Adrenal gland (tissue), 12 donors: ENCODE data around the gene TDRD10. TPM values are rescaled to one million over a fixed set of nuclear protein-coding genes. Genes with fewer than 3 reads are reported as not detected.

ENCODE experiments used
- DNase-seq, 7 donors: peaks; one replicate each; pipeline ENCODE4 v3.0.0-alpha.2; 2019 to 2020
- H3K27ac ChIP-seq, 5 donors: fragments of 200-600 bp; sonication (generic) in 4 of 5; 1 replicate in 3 of 5; 2 replicates in 2 of 5; pipeline versions ENCODE4 v1.5.1 to v1.8.0; 2016 to 2020; ENCODE audit warnings: mild to moderate bottlenecking in 1 of 5
- H3K27me3 ChIP-seq: fragments of 200-600 bp; 2 replicates; pipeline ENCODE4 v1.8.0; 2021
- H3K36me3 ChIP-seq, 2 donors: fragments of 200-600 bp; replicated peaks in 1 of 2; 1 replicate in 1 of 2; 2 replicates in 1 of 2; pipeline versions ENCODE4 v1.5.1 to v1.8.0; 2018 to 2022
- H3K4me1 ChIP-seq, 2 donors: fragments of 200-600 bp; replicated peaks in 1 of 2; 1 replicate in 1 of 2; 2 replicates in 1 of 2; pipeline versions ENCODE4 v1.5.1 to v1.8.0; 2018 to 2021
- H3K4me3 ChIP-seq, 4 donors: fragments of 200-600 bp; sonication (generic) in 3 of 4; one replicate each; pipeline ENCODE4 v1.5.1; 2016 to 2018
- H3K9me3 ChIP-seq, 3 donors: fragments of 200-600 bp; sonication (generic) in 1 of 3; replicated peaks in 1 of 3; 1 replicate in 2 of 3; 2 replicates in 1 of 3; pipeline versions ENCODE4 v1.5.1 to v1.8.0; 2016 to 2021
- POLR2A ChIP-seq, 2 donors: fragments of 450-650 bp; IDR thresholded peaks; one replicate each; pipeline ENCODE4 v1.6.1; 2017; ENCODE audit warnings: antibody characterized with exemption in 2 of 2, mild to moderate bottlenecking in 2 of 2, moderate library complexity in 1 of 2
- WGBS, 4 donors: extraction: QIAGEN DNeasy Blood & Tissue Kit in 2 of 4; methylation state at CpG; one replicate each; pipeline versions ENCODE4 v1.1.5 to v1.1.7; 2013 to 2017; 5-methylcytosine and 5-hydroxymethylcytosine counted together
- intact Hi-C, 2 donors: fragments of 100-400 bp; cut with DNase I; formaldehyde crosslinking; loops; one replicate each; pipeline versions ENCODE4 v1.14.1 to v1.15.0; 2022 to 2023
- polyA plus RNA-seq, 3 donors: library from polyadenylated mRNA; stranded (reverse); fragments of 200-250 nt in 2 of 3; fragments of 350-450 nt in 1 of 3; fragmentation: Illumina TruSeq in 1 of 3; extraction: RNeasy Lipid Tissue Mini Kit (QIAGEN cat#74804) in 1 of 3; gene quantifications; one replicate each; pipeline ENCODE4 v1.2.3, GENCODE V29; 2013 to 2014
- total RNA-seq, 9 donors: library from RNA; depleted of rRNA in 4 of 9; stranded (reverse); fragments of >200 nt in 4 of 9; fragments of 120-200 nt in 1 of 9; fragmentation: NEBNext Ultra II Directional in 1 of 9; extraction: Animal tissue kit (Norgen Biotek cat#: 25700) in 1 of 9; gene quantifications; one replicate each; pipeline versions ENCODE4 v1.1.0 to v1.2.4, GENCODE V29; 2013 to 2023
- TF ChIP-seq, protein P1 (sequence below), 6 experiments: fragments of 450-650 bp in 4 of 6; fragments of 200-600 bp in 2 of 6; sonication (generic) in 1 of 6; IDR thresholded peaks; 1 replicate in 5 of 6; 2 replicates in 1 of 6; pipeline versions ENCODE4 v1.5.1 to v1.8.0; 2016 to 2021; ENCODE audit warnings: antibody characterized with exemption in 6 of 6, mild to moderate bottlenecking in 2 of 6, moderate library complexity in 1 of 6
- donor health status: healthy with polysubstance abuse.
- donor health status: Bipolar disorder and iron deficiency.
- donor health status: DM: yes; HTN: yes; CAD: no.
- donor health status: DM: no; HTN: no; CAD: no.
- donor health status: DM: no; HTN: no; CAD: no.
- donor health status: DM: yes; HTN: yes; CAD: no.

The TDRD10 gene
- total and polyA plus RNA-seq, 12 donors: 0.55 to 24.9 (median 3.6) TPM; not detected in 1

DNA sequence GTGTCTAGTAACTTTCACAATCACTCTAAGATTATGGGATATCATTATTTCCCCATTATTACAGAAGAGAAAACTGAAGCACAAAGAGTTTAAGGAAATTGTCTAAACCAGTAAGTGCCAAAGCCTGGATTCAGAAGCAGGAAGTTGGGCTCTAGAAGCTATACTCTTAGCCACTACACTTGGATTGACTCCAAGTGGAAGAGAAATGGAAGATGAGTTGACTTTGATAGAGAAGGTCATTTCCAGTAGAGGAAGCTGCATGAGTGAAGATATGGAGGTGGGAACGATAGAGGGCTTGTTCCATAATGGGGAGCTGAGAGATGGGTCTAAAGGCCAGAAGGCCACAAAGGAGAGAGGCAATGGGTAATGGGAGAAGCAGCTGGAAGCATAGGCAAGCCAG is 11.7 kb upstream of the TDRD10 start:
- intact Hi-C loops: loop anchor here in 1 of 2 donors (5.0 kb wide), 1 partner anchor 67 kb away; the partner anchor contains the start of gene UBE2Q1
- H3K27me3 ChIP-seq: no peaks in the 10 kb centered on the region
- H3K27ac ChIP-seq: no peak overlapping the region
- peaks cover 0 to 27% of the 10 kb centered on the region in 2 donors for H3K4me1 ChIP-seq
- 44 to 70% (median 54%) methylated on average over 1 of the region's 1 CpG for WGBS, 4 donors
- H3K36me3 ChIP-seq: peaks cover 0 to 19% of the 10 kb centered on the region in 2 donors
- H3K9me3 ChIP-seq: no peaks in the 10 kb centered on the region
- peak in 1 of 7 donors; percentile 12 for DNase-seq
- H3K4me3 ChIP-seq: no peak overlapping the region
- TF ChIP-seq, protein P1, sequence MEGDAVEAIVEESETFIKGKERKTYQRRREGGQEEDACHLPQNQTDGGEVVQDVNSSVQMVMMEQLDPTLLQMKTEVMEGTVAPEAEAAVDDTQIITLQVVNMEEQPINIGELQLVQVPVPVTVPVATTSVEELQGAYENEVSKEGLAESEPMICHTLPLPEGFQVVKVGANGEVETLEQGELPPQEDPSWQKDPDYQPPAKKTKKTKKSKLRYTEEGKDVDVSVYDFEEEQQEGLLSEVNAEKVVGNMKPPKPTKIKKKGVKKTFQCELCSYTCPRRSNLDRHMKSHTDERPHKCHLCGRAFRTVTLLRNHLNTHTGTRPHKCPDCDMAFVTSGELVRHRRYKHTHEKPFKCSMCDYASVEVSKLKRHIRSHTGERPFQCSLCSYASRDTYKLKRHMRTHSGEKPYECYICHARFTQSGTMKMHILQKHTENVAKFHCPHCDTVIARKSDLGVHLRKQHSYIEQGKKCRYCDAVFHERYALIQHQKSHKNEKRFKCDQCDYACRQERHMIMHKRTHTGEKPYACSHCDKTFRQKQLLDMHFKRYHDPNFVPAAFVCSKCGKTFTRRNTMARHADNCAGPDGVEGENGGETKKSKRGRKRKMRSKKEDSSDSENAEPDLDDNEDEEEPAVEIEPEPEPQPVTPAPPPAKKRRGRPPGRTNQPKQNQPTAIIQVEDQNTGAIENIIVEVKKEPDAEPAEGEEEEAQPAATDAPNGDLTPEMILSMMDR (IDR thresholded peaks at IDR 0.05): no peak
- TF ChIP-seq POLR2A (IDR thresholded peaks at IDR 0.05): no peak

DNA sequence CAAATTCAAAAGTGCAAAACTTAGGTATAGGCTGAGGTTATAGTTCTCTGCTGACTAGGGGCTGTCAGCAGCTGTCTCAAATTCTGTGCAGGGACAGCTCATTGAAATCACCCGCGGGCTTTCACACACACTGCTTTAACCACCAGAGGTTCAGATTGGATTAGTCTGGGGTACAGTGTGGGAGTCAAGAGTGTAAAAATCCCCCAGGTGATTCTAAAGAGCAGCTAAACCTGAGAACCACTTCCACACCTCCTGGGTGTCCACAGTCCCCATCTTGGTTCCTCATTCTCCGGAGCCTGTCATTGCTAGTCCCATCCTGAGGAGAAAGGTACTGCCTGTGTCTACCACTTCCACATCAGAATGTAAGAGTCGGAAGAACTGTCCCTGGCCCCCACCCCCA is 9.9 kb upstream of the TDRD10 start:
- H3K4me1 ChIP-seq: peaks cover 9 to 32% of the 10 kb centered on the region in 2 donors
- H3K9me3 ChIP-seq: no peaks in the 10 kb centered on the region
- WGBS, 4 donors: 75 to 93% (median 83%) methylated on average over 4 of the region's 4 CpGs
- H3K36me3 ChIP-seq: peaks cover 0 to 9% of the 10 kb centered on the region in 2 donors
- no peak for TF ChIP-seq POLR2A (IDR thresholded peaks at IDR 0.05)
- TF ChIP-seq, protein P1 (IDR thresholded peaks at IDR 0.05): no peak
- DNase-seq: peak in 1 of 7 donors; percentile 2
- no peak overlapping the region for H3K4me3 ChIP-seq
- H3K27me3 ChIP-seq: no peaks in the 10 kb centered on the region
- H3K27ac ChIP-seq: peak overlapping the region in 2 of 5 donors; percentile 13 to 15
- intact Hi-C loops: loop anchor here in 1 of 2 donors (5.0 kb wide), 1 partner anchor 65 kb away; the partner anchor contains the start of gene UBE2Q1

DNA sequence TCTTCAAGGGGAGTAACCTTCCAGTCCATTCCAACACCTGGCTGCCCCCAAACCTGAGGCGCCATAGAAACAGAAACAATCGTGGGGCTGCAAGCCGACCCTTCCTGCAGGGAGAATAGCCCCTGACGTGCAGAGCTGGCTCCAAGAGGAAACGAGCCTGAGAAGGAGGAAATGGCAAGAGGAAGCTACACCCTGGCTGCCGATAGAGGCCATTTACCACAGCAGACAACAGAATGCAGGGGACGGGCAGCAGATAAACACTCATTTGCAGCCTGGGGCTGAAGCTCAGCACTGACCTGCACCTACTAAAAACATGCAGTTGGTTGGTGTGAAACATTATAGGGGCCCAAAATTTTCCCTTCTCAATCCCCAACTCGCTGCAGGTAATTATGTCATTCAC is 8.7 kb upstream of the TDRD10 start:
- Histone ChIP-seq H3K36me3 (peaks cover 0 to 7% of the 10 kb centered on the region in 2 donors), H3K9me3 (no peaks in the 10 kb centered on the region), H3K4me3 (no peak overlapping the region), H3K27ac (peak overlapping the region in 2 of 5 donors; percentile 13 to 44), H3K27me3 (no peaks in the 10 kb centered on the region), H3K4me1 (peaks cover 13 to 37% of the 10 kb centered on the region in 2 donors)
- no peak for TF ChIP-seq POLR2A (IDR thresholded peaks at IDR 0.05)
- TF ChIP-seq, protein P1 (IDR thresholded peaks at IDR 0.05): peak in 1 of 6 experiments; percentile 18
- intact Hi-C loops: loop anchor here in 1 of 2 donors (5.0 kb wide), 1 partner anchor 64 kb away; the partner anchor contains the start of gene UBE2Q1
- peak in 6 of 7 donors; percentile 29 to 68 (median 42) for DNase-seq
- 52 to 60% (median 57%) methylated on average over 7 to 8 of the region's 8 CpGs for WGBS, 4 donors

DNA sequence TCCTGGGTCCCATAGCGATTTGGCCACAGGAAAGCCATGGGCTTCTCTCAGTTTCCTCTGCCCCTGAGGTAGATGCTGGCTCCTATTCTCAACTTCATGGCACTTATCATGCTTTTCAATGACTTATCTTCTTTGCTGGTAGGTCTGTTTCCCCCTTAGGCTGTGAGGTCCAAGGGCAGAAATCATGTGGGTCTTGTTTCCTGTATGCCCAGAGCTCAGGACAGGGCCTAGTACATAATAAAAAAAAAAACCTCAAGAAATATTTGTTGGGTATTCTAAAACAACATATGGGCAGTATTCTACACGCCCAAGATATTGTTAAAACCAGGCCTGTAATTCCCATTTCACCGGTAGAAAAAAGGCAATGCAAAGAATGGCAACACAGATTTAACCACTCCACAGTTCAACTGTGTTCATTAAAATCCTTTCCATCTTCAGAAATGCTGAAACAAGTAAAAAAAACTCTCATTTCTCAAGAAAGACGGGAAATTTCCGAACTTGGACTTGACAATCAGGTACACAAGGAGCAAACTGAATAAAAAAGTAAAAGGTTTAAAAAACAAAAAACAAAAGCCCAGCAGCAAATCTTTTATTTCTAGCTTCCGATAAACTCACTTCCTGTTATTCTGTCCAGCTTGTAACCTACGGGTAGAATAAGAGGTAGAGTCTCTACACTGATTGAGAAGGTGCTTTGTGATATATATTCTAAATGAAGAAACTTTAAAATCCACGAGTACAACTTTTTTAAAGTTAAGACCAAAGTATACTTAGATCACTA is 6.3 kb upstream of the TDRD10 start:
- no peaks in the 10 kb centered on the region for H3K9me3 ChIP-seq
- peak overlapping the region in 1 of 5 donors; percentile 0 for H3K27ac ChIP-seq
- no peaks in the 10 kb centered on the region for H3K36me3 ChIP-seq
- TF ChIP-seq POLR2A (IDR thresholded peaks at IDR 0.05): no peak
- TF ChIP-seq, protein P1 (IDR thresholded peaks at IDR 0.05): no peak
- intact Hi-C loops: no loop called here
- H3K4me1 ChIP-seq: peaks cover 13 to 52% of the 10 kb centered on the region in 2 donors
- no peak overlapping the region for H3K4me3 ChIP-seq
- DNase-seq: no peak
- 73 to 77% (median 76%) methylated on average over 8 of the region's 8 CpGs for whole genome bisulfite sequencing, 4 donors
- no peaks in the 10 kb centered on the region for H3K27me3 ChIP-seq
